Right cardiac atrium (tissue), 5 donors: ENCODE data around the gene FRS3. TPM values are rescaled to one million over a fixed set of nuclear protein-coding genes. Genes with fewer than 3 reads are reported as not detected.

Experiments
- ATAC-seq, 2 donors: fragments of 200-7000 bp; cut with Tn5 transposase; one replicate each; pipeline versions ENCODE4 v1.8.0 to v1.9.1; 2020; ENCODE audit warnings: moderate library complexity in 2 of 2, mild to moderate bottlenecking in 1 of 2
- DNase-seq, 3 donors: peaks; one replicate each; pipeline ENCODE4 v3.0.0-alpha.2; 2020
- H3K27ac ChIP-seq: one replicate; pipeline ENCODE4 v1.5.1; 2013; ENCODE audit warnings: mild to moderate bottlenecking, low read length, control low read depth, moderate library complexity
- H3K27me3 ChIP-seq: one replicate; pipeline ENCODE4 v1.6.1; 2013; ENCODE audit not compliant: control insufficient read depth, insufficient read depth
- H3K4me1 ChIP-seq: one replicate; pipeline ENCODE4 v1.6.1; 2013; ENCODE audit warnings: low read length; ENCODE audit not compliant: control insufficient read depth, insufficient read depth
- H3K4me3 ChIP-seq: one replicate; pipeline ENCODE4 v1.5.1; 2013; ENCODE audit warnings: low read length, control low read depth
- H3K9me3 ChIP-seq: one replicate; pipeline ENCODE4 v1.6.1; 2013; ENCODE audit warnings: low read length; ENCODE audit not compliant: control insufficient read depth
- WGBS: extraction: QIAGEN DNeasy Blood & Tissue Kit; methylation state at CpG from one replicate; pipeline ENCODE4 v1.1.7; 2013; 5-methylcytosine and 5-hydroxymethylcytosine counted together
- intact Hi-C, 4 donors: fragments of 100-400 bp; cut with DNase I; formaldehyde crosslinking; loops; one replicate each; pipeline versions ENCODE4 v1.11.0 to v1.14.0; 2022 to 2023
- polyA plus RNA-seq: library from polyadenylated mRNA; stranded (reverse); fragments of 200-250 nt; gene quantifications from one replicate; pipeline ENCODE4 v1.2.3, GENCODE V29; 2013
- total RNA-seq, 4 donors: library from RNA; stranded (reverse); fragmentation: NEBNext Ultra II Directional; extraction: Animal tissue kit (Norgen Biotek cat#: 25700); gene quantifications; one replicate each; pipeline ENCODE4 v1.2.1, GENCODE V29; 2021
- donor health status: healthy with polysubstance abuse.
- donor health status: DM: no; HTN: yes; CAD: no.
- donor health status: DM: no; HTN: no; CAD: no.
- donor health status: DM: no; HTN: yes; CAD: no; lungs with severe emphysema.
- donor health status: DM: yes; HTN: yes; CAD: no.

Gene FRS3
- total and polyA plus RNA-seq, 5 donors, result 3.7 to 6.9 (median 5.1) TPM

DNA sequence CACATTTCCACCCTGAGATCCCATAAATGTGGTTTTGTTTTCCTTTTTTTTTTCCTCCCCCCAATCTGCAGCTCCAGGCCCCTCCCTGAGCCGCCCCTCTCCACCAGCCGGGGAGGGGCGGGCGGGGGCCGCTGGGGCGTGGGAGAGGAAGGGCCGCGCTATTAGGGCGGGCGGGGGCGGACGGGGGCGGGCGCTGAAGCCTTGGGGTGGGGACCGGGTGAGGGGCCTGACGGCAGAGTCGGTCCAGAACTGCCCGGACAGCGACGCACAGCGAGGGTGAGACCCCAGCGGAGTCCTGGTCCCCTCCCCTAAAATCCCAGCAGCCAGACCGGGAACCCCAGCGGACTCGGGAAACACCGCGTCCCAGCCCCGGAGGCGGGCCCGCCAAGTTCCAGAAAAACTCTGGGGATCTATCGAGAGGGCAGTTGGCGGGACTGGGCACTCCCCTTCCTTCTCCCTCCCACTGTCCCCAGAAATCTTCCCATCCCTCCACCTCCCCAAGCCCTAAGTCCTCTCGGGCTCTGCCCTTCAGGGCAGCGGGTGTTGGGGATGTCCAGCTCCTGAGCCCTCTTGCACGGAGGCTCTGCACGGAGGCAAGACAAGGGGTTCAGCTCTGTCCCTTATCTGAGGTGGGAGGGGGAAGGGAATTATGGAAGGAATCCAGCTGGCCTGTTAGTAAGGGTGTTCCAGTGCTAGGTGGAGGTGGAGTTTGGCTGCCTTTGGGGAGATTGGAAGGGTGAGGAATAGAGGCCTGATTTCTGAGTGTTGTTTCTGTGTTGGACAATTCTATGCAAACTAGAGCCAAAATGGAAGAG is 1.1 kb upstream of the FRS3 start, which contains the start of gene PRICKLE4:
Gene PRICKLE4, plus strand, starts transcription at position 232 of the 815 bp plus-strand sequence. CDS start 2,692 bp downstream, outside the sequence.
- ATAC-seq, result peak; percentile 70 to 84
- intact Hi-C loops, result loop anchor here in 3 of 4 donors (5.0 to 10.0 kb wide), 4 partner anchors 144 to 267 kb away; partner anchors contain the start of genes BYSL (in 1 of the 3) and MED20 (in 1 of the 3)
- peak; percentile 57 to 87 (median 83) for DNase-seq
- Histone ChIP-seq H3K4me1 (no peaks in the 10 kb centered on the region), H3K9me3 (no peaks in the 10 kb centered on the region), H3K27ac (peak within 1 kb of the TSS; percentile 87), H3K27me3 (no peaks in the 10 kb centered on the region), H3K4me3 (peak within 1 kb of the TSS; percentile 80)
- under 1% methylated on average over 36 of the region's 36 CpGs for WGBS

DNA sequence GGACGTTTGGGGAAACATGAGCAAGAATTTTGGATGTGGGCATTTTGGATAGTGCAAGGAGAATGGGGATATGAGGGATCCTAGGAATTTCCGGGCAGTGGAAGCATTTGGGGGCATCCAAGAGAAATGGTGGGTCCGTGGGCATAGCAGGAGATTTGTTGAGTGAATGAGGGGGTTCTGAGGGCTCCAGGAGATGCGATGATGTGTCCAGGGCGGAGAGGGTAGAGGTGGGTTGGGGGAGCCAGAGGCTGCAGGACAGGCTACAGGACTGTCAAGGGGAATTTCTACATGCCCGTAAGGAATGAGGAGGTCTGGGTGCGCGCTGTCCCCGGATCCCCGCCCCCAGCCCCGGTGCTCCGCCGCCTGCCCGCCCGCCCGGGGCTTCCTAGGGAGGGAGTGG is 364 bp downstream of the FRS3 start:
- intact Hi-C loops, result loop anchor here in 2 of 4 donors (2.0 to 10.0 kb wide), 2 partner anchors 265 to 415 kb away; no protein-coding TSS in a partner anchor
- DNase-seq, result peak in 1 of 3 donors; percentile 60
- Histone ChIP-seq H3K27ac (no peak overlapping the region), H3K27me3 (no peaks in the 10 kb centered on the region), H3K4me3 (peak overlapping the region; percentile 80), H3K9me3 (no peaks in the 10 kb centered on the region), H3K4me1 (no peaks in the 10 kb centered on the region)
- WGBS, result 2% methylated on average over 14 of the region's 16 CpGs
- no peak for ATAC-seq

DNA sequence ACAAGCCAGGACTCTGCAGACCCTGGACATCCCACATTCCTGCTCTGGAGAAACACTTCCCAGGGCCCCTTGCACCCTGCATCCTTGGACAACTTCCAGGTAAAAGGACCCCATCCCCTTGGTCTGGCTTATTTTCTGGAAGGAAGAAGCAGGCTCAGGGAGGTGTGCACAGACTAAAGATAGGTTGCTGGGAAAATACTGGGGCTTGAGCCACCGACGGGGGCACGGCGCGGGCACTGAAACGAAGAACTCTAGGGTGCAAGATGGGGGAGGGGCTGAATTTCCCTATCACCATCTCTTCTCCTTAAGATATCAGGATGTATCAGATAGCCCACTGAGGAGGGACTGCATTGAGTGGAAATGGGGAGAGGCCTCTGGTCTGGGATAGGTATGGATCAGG is 805 bp downstream of the FRS3 start:
- intact Hi-C loops, result loop anchor here in 2 of 4 donors (2.0 to 10.0 kb wide), 2 partner anchors 266 to 414 kb away; no protein-coding TSS in a partner anchor
- ATAC-seq (no peak), DNase-seq (no peak)
- Histone ChIP-seq H3K27ac (no peak overlapping the region), H3K9me3 (no peaks in the 10 kb centered on the region), H3K4me3 (peak overlapping the region; percentile 80), H3K4me1 (no peaks in the 10 kb centered on the region), H3K27me3 (no peaks in the 10 kb centered on the region)
- WGBS, result 25% methylated on average over 6 of the region's 6 CpGs

- WGBS, result 86% methylated on average over 5 of the region's 5 CpGs
- Histone ChIP-seq H3K9me3 (no peaks in the 10 kb centered on the region), H3K4me3 (no peak overlapping the region), H3K27ac (no peak overlapping the region), H3K4me1 (no peaks in the 10 kb centered on the region), H3K27me3 (no peaks in the 10 kb centered on the region)
- no peak for ATAC-seq
- DNase-seq, result no peak
- intact Hi-C loops, result loop anchor here in 2 of 4 donors (2.0 to 10.0 kb wide), 2 partner anchors 267 to 413 kb away; no protein-coding TSS in a partner anchor
Observed at GRCh38 chr6:41777551-41778285, 2.0 kb downstream of the FRS3 start.

DNA sequence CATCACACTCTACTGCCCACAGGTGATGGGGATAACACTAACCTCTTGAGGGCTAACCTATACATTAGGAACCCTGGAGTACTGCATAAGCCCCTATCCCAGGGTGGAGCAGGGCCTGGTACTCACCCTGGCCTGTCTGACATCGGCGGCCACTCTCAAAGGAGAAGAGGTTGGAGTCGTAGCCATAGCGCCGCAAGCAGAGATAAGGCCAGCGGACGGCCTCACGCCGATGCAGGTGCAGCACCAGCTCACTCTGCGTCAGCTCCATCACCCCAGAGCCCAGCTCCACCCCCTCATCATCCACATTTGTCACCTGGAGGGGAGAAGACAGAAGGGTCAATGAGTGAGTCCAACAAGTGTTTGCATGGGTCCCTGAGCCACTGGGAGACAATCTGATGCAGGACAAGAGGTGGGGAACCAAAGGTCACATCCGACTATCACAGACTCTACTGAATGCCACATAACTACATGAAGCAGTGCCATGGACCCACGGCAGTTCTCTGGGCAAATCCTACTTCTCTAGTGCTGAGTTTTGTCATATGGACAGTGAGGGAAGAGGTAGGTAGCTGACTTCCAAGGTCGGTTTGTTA is 4.3 kb downstream of the FRS3 start:
- intact Hi-C loops, result loop anchor here in 1 of 4 donors (10.0 kb wide), 1 partner anchor 411 kb away; no protein-coding TSS in a partner anchor
- Histone ChIP-seq H3K27ac (no peak overlapping the region), H3K4me1 (no peaks in the 10 kb centered on the region), H3K9me3 (no peaks in the 10 kb centered on the region), H3K4me3 (no peak overlapping the region), H3K27me3 (no peaks in the 10 kb centered on the region)
- WGBS, result 87% methylated on average over 13 of the region's 13 CpGs
- ATAC-seq (no peak), DNase-seq (no peak)

GRCh38 chr6:41774841-41775240 is 4.9 kb downstream of the FRS3 start:
- Histone ChIP-seq H3K9me3 (no peaks in the 10 kb centered on the region), H3K27me3 (no peaks in the 10 kb centered on the region), H3K27ac (no peak overlapping the region), H3K4me3 (no peak overlapping the region), H3K4me1 (no peaks in the 10 kb centered on the region)
- ATAC-seq (no peak), DNase-seq (no peak)
- intact Hi-C loops, result loop anchor here in 1 of 4 donors (10.0 kb wide), 1 partner anchor 410 kb away; no protein-coding TSS in a partner anchor
- 89% methylated on average over 3 of the region's 3 CpGs for WGBS

GRCh38 chr6:41771058-41771983 is 8.4 kb downstream of the FRS3 start:
- H3K27ac ChIP-seq, result no peak overlapping the region
- no peaks in the 10 kb centered on the region for H3K4me1 ChIP-seq
- 89% methylated on average over 29 of the region's 29 CpGs for WGBS
- DNase-seq (peak in 1 of 3 donors; percentile 42), ATAC-seq (no peak)
- no peaks in the 10 kb centered on the region for H3K9me3 ChIP-seq
- no peaks in the 10 kb centered on the region for H3K27me3 ChIP-seq
- no peak overlapping the region for H3K4me3 ChIP-seq
- intact Hi-C loops, result loop anchor here in 1 of 4 donors (10.0 kb wide), 1 partner anchor 407 kb away; no protein-coding TSS in a partner anchor

DNA sequence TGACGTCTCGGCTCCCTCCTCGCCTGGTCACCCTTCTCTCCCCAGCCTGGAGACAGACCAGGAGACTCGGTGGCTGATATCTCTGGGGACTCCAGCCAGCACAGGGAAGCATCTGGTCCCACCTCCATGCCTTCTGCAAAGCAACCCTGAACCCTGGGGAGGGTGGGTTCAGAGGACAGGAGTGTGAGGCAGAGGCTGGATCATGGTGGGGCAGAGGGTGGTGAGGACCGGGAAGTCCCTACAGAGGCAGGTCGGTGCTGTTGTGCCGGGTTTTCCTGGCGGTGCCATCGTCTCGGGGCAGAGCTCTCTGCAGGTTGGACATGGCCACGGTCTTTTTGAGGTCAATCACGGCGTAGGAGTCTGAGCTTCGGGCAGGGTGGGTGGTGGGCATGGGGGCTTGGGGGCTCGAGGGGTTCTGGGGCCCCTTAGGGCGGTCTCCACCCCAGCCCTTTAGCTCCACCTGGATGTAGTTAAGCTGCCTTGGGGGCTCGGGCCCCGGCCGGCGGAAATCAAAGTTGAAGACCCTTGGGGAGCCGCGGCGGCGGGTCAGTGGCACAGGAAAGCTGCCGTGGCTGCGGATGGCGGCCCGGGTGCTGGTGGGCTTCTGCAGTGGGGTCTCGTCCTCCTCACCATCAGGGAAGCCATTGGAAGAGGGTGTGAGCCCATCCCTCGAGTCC is 9.2 kb downstream of the FRS3 start:
- H3K4me1 ChIP-seq, result no peaks in the 10 kb centered on the region
- intact Hi-C loops, result loop anchor here in 1 of 4 donors (10.0 kb wide), 1 partner anchor 406 kb away; no protein-coding TSS in a partner anchor
- H3K4me3 ChIP-seq, result no peak overlapping the region
- no peak for ATAC-seq
- no peaks in the 10 kb centered on the region for H3K9me3 ChIP-seq
- H3K27me3 ChIP-seq, result no peaks in the 10 kb centered on the region
- H3K27ac ChIP-seq, result no peak overlapping the region
- no peak for DNase-seq
- 92% methylated on average over 30 of the region's 30 CpGs for WGBS

DNA sequence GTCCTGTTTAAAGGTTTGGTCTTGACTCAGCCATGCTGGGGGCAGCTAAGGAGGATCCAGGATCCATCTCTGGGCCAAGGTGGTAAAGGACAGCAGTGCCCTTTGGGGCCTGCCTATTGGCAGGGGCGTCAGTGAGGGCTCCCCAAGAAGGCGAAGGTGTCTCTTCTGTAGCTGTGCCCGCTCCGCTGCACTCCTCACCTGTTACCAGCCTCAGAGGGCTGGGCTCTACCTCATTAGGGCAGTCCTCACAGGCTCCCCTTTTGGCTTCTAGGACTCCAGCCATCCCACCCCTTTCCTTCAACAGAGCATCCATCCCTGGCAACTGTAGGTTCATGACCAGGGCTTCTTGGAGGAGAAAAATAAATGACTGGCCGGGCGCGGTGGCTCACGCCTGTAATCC is 10.3 kb downstream of the FRS3 start:
- WGBS, result 99% methylated on average over 8 of the region's 8 CpGs
- peak in 1 of 3 donors; percentile 30 for DNase-seq
- H3K4me3 ChIP-seq, result no peak overlapping the region
- no peak for ATAC-seq
- H3K27ac ChIP-seq, result no peak overlapping the region
- intact Hi-C loops, result no loop called here
- H3K27me3 ChIP-seq, result no peaks in the 10 kb centered on the region
- no peaks in the 10 kb centered on the region for H3K4me1 ChIP-seq
- no peaks in the 10 kb centered on the region for H3K9me3 ChIP-seq
